C4-2B (cell line): ENCODE data around the gene BRD9.

ENCODE experiments used
- H3K27ac ChIP-seq: fragments of 450-650 bp; 2 replicates; pipeline ENCODE4 v1.5.1; 2017
- CTCF ChIP-seq: fragments of 450-650 bp; conservative IDR thresholded peaks from 2 replicates; pipeline ENCODE4 v1.5.1; 2017; ENCODE audit warnings: mild to moderate bottlenecking
- ZFX ChIP-seq: fragments of 450-650 bp; IDR thresholded peaks from 2 replicates; pipeline ENCODE4 v1.6.1; 2017

The BRD9 gene

GRCh38 chr5:903756-904096, 11.1 kb upstream of the BRD9 start:
- TF ChIP-seq CTCF, result no peak
- no peak for TF ChIP-seq ZFX
- no peak overlapping the region for H3K27ac ChIP-seq

GRCh38 chr5:902129-902916, 9.7 kb upstream of the BRD9 start:
- TF ChIP-seq CTCF (no peak), ZFX (no peak)
- H3K27ac ChIP-seq, result no peak overlapping the region

GRCh38 chr5:900781-901180, 8.2 kb upstream of the BRD9 start:
- H3K27ac ChIP-seq, result no peak overlapping the region
- TF ChIP-seq CTCF (no peak), ZFX (no peak)

GRCh38 chr5:893711-894110, 1.1 kb upstream of the BRD9 start:
- H3K27ac ChIP-seq, result peak overlapping the region; percentile 98
- no peak for TF ChIP-seq CTCF
- TF ChIP-seq ZFX, result no peak

GRCh38 chr5:893137-893506, 521 bp upstream of the BRD9 start:
- H3K27ac ChIP-seq, result peak overlapping the region; percentile 98
- TF ChIP-seq ZFX (no peak), CTCF (no peak)

- TF ChIP-seq ZFX (no peak), CTCF (no peak)
- H3K27ac ChIP-seq, result peak overlapping the region; percentile 98
Measured at GRCh38 chr5:891837-892393, 686 bp downstream of the BRD9 start.

GRCh38 chr5:891117-891836, 1.3 kb downstream of the BRD9 start:
- peak overlapping the region; percentile 98 for H3K27ac ChIP-seq
- TF ChIP-seq CTCF, result no peak
- TF ChIP-seq ZFX, result no peak
